Midbrain (tissue), 1 donor: Measurements from ENCODE around the gene MRGPRE.

Experiments
- DNase-seq: peaks from one replicate; lab custom pipeline; 2025; lab: John Stamatoyannopoulos, UW

MRGPRE gene

GRCh38 chr11:3196161-3197043 lies 35.8 kb downstream of the MRGPRE start:
- no peak for DNase-seq

GRCh38 chr11:3195251-3196160 lies 36.7 kb downstream of the MRGPRE start:
- no peak for DNase-seq

- DNase-seq = no peak
These were observed 38.0 kb downstream of the MRGPRE start for GRCh38 chr11:3194016-3194816.

GRCh38 chr11:3193373-3194015 lies 38.7 kb downstream of the MRGPRE start:
- no peak for DNase-seq

GRCh38 chr11:3192511-3193372 lies 39.5 kb downstream of the MRGPRE start:
- DNase-seq = no peak

GRCh38 chr11:3191586-3192324 lies 40.5 kb downstream of the MRGPRE start:
- DNase-seq = no peak

GRCh38 chr11:3190600-3190999 lies 41.6 kb downstream of the MRGPRE start:
- no peak for DNase-seq

- DNase-seq = no peak
These were observed 42.2 kb downstream of the MRGPRE start for GRCh38 chr11:3189886-3190583.

GRCh38 chr11:3189196-3189843 lies 42.9 kb downstream of the MRGPRE start:
- no peak for DNase-seq

- DNase-seq = no peak
These were observed 43.6 kb downstream of the MRGPRE start for GRCh38 chr11:3188496-3189195.

GRCh38 chr11:3186166-3186953 lies 45.9 kb downstream of the MRGPRE start:
- no peak for DNase-seq

- no peak for DNase-seq
These were observed 47.4 kb downstream of the MRGPRE start for GRCh38 chr11:3184732-3185347.

GRCh38 chr11:3183523-3183922 lies 48.7 kb downstream of the MRGPRE start:
- DNase-seq = no peak

- DNase-seq = no peak
These were observed 49.8 kb downstream of the MRGPRE start for GRCh38 chr11:3182462-3182852.

- DNase-seq = no peak
These were observed 50.3 kb downstream of the MRGPRE start for GRCh38 chr11:3181725-3182461.

GRCh38 chr11:3180869-3181268 lies 51.3 kb downstream of the MRGPRE start:
- DNase-seq = no peak
